Measurements from ENCODE around the gene ZNF215. TPM values are rescaled to one million over a fixed set of nuclear protein-coding genes. Genes with fewer than 3 reads are reported as not detected.
"Not testable (repeated sequence)": the region's sequence is repeated elsewhere in the genome, so short reads cannot be mapped to it uniquely, and the experiment has no call there.

Gene ZNF215
- total and polyA plus RNA-seq, 2 of the 8 experiments (the other 6 are each of a cell fraction or from before 2014, with no cell fraction given) = 6.4 to 17.9 TPM

DNA sequence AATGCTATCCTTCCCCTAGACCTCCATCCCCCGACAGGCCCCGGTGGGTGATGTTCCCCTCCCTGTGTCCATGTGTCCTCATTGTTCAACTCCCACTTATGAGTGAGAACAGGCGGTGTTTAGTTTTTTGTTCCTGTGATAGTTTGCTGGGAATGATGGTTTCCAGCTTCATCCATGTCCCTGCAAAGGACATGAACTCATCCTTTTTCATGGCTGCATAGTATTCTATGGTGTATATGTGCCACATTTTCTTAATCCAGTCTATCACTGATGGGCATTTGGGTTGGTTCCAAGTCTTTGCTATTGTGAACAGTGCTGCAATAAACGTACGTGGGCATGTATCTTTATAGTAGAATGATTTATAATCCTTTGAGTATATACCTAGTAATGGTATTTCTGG is 38.5 kb upstream of the ZNF215 start:
- CTCF ChIA-PET (ENCODE audit: partially characterized antibody) = interaction anchor here (2.3 kb wide), 1 partner anchor 76 kb away, joined by 9 read pairs; no protein-coding TSS in a partner anchor
- POLR2A ChIA-PET (ENCODE audit: partially characterized antibody); FAIRE-seq; H3K23me2 ChIP-seq (ENCODE audit: low read depth, low read length); H4K91ac ChIP-seq (replicated peaks; ENCODE audit: insufficient read length, low read length); H2AK5ac ChIP-seq (ENCODE audit: low read depth, low read length); H3K9me3 ChIP-seq (ENCODE audit: insufficient read depth in 2 of 2, low read depth in 1 of 2, low read length in 1 of 2); H3K4me3 ChIP-seq (ENCODE audit: extremely low read depth in 1 of 4, insufficient read depth in 2 of 4, low read depth in 3 of 4, low read length in 4 of 4); H3K79me1 ChIP-seq (ENCODE audit: low read depth, low read length); H3K79me2 ChIP-seq (ENCODE audit: control insufficient read depth in 1 of 2, insufficient read depth in 2 of 2, low read length in 2 of 2); DNase-seq (ENCODE audit: low read depth in 1 of 2, low spot score in 2 of 2); H3K4me1 ChIP-seq (replicated peaks in 1 of 4; ENCODE audit: control insufficient read depth in 3 of 4, insufficient read depth in 4 of 4, low read length in 3 of 4); H2BK120ac ChIP-seq (replicated peaks; ENCODE audit: low read depth, low read length); H3K4ac ChIP-seq (replicated peaks; ENCODE audit: insufficient read length, low read depth, low read length); H3K4me2 ChIP-seq (ENCODE audit: insufficient read depth in 1 of 2, low read depth in 2 of 2, low read length in 2 of 2); H2BK15ac ChIP-seq (ENCODE audit: low read length); H4K5ac ChIP-seq (ENCODE audit: insufficient read length, low read depth, low read length); H3K18ac ChIP-seq (ENCODE audit: extremely low read depth, low read length); H3K27ac ChIP-seq (ENCODE audit: low read depth, low read length); H3K27me3 ChIP-seq (replicated peaks in 1 of 4; ENCODE audit: control insufficient read depth in 3 of 4, extremely low read depth in 1 of 4, insufficient read depth in 3 of 4, low read length in 3 of 4); H3K9ac ChIP-seq (replicated peaks in 1 of 4; ENCODE audit: extremely low read depth in 1 of 4, low read depth in 3 of 4, low read length in 3 of 4); H2BK5ac ChIP-seq (ENCODE audit: low read depth, low read length); H3K14ac ChIP-seq (ENCODE audit: insufficient read length); H2AFZ ChIP-seq (ENCODE audit: low read length); H2BK20ac ChIP-seq (ENCODE audit: low read length); H3K23ac ChIP-seq (ENCODE audit: insufficient read length); H4K20me1 ChIP-seq (replicated peaks in 1 of 2; ENCODE audit: control insufficient read depth in 1 of 2, insufficient read depth in 2 of 2, low read length in 2 of 2); H2BK12ac ChIP-seq (ENCODE audit: low read depth, low read length); H4K8ac ChIP-seq (ENCODE audit: extremely low read depth, insufficient read depth, low read length); H3K36me3 ChIP-seq (ENCODE audit: control insufficient read depth in 2 of 4, insufficient read depth in 4 of 4, low read length in 3 of 4); H3K56ac ChIP-seq (replicated peaks; ENCODE audit: insufficient read length, low read depth, low read length): not testable (repeated sequence)
- 91% methylated on average over 5 of the region's 5 CpGs; no CpG with 5 or more reads in 1 of the 2 experiments for WGBS, 2 experiments (ENCODE audit: extremely low coverage in 1 of 2, insufficient coverage in 1 of 2, insufficient read length in 1 of 2, insufficient replicate concordance in 2 of 2, low coverage in 1 of 2, low lambda C conversion rate in 2 of 2, missing lambda C conversion rate in 1 of 2)

Data from H1 (cell line).